GM12872 (cell line): Measurements from ENCODE around the gene ZC3H6.

Experiments used
- CTCF ChIP-seq: IDR thresholded peaks from 3 replicates; pipeline ENCODE4 v1.5.1; 2011; ENCODE audit warnings: low read depth, mild to moderate bottlenecking, low read length, moderate library complexity; ENCODE audit not compliant: insufficient read depth

Gene ZC3H6

GRCh38 chr2:112276954-112277353 lies 1.6 kb downstream of the ZC3H6 start:
- TF ChIP-seq CTCF: no peak

GRCh38 chr2:112277596-112278220 lies 2.3 kb downstream of the ZC3H6 start:
- TF ChIP-seq CTCF: no peak

DNA sequence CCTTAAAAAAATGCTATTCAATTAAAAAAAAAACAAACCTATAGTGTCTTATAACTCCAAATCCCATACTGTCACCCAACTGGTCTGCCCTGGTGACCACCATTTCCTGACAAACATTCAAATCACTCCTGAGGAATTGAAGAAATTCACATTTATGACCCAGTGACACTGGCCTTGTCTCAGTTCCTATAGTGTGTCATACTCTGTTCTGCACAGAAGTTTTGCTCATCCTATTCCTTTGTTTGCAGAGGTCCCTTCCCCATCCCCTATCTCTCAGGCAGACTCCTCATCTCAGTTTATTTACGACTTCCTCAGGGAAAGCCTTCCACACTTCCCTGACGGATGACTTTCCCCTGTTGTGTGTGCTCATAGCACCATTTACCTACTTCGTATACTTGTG lies 14.7 kb downstream of the ZC3H6 start:
- no peak for TF ChIP-seq CTCF

DNA sequence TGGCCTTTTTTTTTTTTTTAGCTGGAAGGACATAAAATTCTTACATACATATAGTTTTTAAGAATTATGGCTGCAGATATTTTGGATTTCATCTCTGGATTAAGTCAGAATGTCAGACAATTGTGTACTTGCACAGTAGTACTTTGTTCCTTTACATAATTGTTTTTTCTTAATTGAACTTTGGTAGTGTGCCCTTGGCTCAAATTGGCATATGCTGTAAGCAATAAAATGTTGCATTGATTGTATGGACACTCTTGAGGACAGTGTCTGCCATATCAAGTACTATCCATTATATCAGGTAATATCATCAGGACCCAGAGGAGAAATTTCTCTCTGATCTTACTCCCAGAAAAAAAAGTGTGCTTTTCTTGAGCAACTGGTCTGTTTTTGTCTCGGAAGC lies 15.3 kb downstream of the ZC3H6 start:
- no peak for TF ChIP-seq CTCF

DNA sequence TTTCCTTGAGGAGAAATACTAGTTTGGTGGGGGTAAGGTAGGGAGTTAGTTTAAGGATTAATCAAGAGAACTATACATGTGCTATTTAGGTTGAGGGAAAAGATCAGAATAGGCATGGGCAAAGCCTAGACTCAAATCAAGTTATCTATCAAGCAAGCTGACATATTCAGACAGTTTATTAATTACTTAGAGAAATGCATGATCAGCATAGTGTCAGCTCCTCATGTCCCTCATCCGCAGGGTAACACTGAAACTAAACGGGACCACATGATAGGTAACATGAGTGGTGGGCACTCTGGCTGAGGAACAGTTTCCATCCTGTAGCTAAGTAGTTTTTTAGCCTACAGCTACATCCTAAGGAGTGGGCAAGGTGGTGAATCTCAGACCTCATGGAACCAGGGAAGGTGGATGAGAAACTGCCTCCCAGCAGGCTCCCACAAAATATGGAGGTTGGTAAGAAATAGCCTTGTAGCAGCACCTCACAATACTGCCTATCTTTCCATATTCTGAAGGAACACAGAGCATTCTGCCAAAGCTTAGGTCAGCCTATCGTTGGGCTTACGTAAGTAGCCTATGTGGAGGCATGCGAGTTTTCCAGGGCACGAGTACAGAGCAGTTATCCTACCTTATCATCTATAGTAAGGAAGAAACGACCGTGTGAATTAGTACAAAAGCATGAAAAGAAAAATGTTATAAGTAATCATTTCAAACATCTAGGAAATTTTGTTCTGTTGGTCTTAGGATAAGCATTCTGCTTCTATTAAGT lies 18.4 kb downstream of the ZC3H6 start:
- no peak for TF ChIP-seq CTCF

- no peak for TF ChIP-seq CTCF
These were observed 20.1 kb downstream of the ZC3H6 start for GRCh38 chr2:112295407-112296078.

DNA sequence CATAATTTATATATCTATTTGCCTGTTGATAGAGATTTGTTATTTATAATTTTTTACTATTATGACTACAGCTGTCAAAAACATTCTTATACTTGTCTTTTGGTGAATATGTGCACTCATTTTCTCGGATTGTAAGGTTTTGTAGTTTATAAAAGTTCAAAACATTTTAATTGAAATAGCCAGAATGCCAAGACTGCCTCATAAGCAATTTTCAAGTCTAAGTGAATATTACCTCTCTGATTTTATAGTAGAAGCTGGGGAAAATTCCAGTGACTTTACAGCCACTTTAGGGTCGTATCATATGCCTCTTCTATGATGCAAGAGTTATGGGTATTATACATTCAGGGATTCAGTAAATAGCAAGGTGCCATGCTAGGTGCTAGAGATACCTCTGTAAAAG lies 21.0 kb downstream of the ZC3H6 start:
- TF ChIP-seq CTCF: no peak
